Measurements from ENCODE around the gene DLL4. TPM values are rescaled to one million over a fixed set of nuclear protein-coding genes. Genes with fewer than 3 reads are reported as not detected.

The DLL4 gene
- total RNA-seq, 2 experiments from 2014 or later, result 0.11 to 0.14 TPM

GRCh38 chr15:40899536-40900207 is 29.5 kb upstream of the DLL4 start:
- H3K4me1 ChIP-seq (ENCODE audit: insufficient read depth, low read length), result peaks cover 52% of the 10 kb centered on the region
- H3K27me3 ChIP-seq (ENCODE audit: control insufficient read depth in 1 of 2, insufficient read depth in 2 of 2, low read length in 2 of 2), result no peaks in the 10 kb centered on the region
- CTCF ChIA-PET, result interaction anchor here (1.5 kb wide), 1 partner anchor 41 kb away, joined by 8 read pairs; no protein-coding TSS in a partner anchor
- POLR2A ChIA-PET, result no interaction called here
- TF ChIP-seq CTCF (IDR thresholded peaks at IDR 0.05), result no peak
- H3K9me3 ChIP-seq (ENCODE audit: control insufficient read depth in 1 of 2, insufficient read depth in 1 of 2, low read length in 2 of 2), result no peaks in the 10 kb centered on the region
- H3K27ac ChIP-seq (ENCODE audit: low read depth in 1 of 2, low read length in 2 of 2), result no peak overlapping the region
- H3K36me3 ChIP-seq (ENCODE audit: insufficient read depth, low read length), result peaks cover 50% of the 10 kb centered on the region
- Mint-ChIP-seq H3K27me3 (no peaks in the 10 kb centered on the region), H3K4me3 (no peak overlapping the region), H3K9me3 (no peaks in the 10 kb centered on the region), H3K27ac (no peak overlapping the region), H3K36me3 (ENCODE audit: low read depth) (peaks cover 73% of the 10 kb centered on the region), H3K4me1 (ENCODE audit: low read depth) (peaks cover 36% of the 10 kb centered on the region)
- intact Hi-C loops (cut with DNase I, micrococcal nuclease), result loop anchor here (5.0 to 10.0 kb wide), 4 partner anchors 55 to 915 kb away; partner anchors contain the start of gene CHAC1 (in 1 of the 2)
- H3K4me3 ChIP-seq (ENCODE audit: low read length), result no peak overlapping the region
- ATAC-seq (ENCODE audit: poor library complexity), result no peak
- DNase-seq, result peak in 1 of 14 experiments; percentile 25

GRCh38 chr15:40900256-40901052 is 28.7 kb upstream of the DLL4 start:
- ChIA-PET CTCF (interaction anchor here (4.3 kb wide), 1 partner anchor 285 kb away, joined by 23 read pairs; no protein-coding TSS in a partner anchor), POLR2A (interaction anchor here (1.0 kb wide), 1 partner anchor 214 kb away, joined by 3 read pairs; no protein-coding TSS in a partner anchor)
- H3K27ac Mint-ChIP-seq, result no peak overlapping the region

More at GRCh38 chr15:40900256-40901052, 28.7 kb upstream of the DLL4 start:
- intact Hi-C loops (cut with DNase I, micrococcal nuclease), result loop anchor here (10.0 kb wide), 2 partner anchors 54 to 914 kb away; partner anchors contain the start of gene CHAC1 (in 1 of the 2)
- peaks cover 50% of the 10 kb centered on the region for H3K36me3 ChIP-seq (ENCODE audit: insufficient read depth, low read length)
- H3K4me3 Mint-ChIP-seq, result no peak overlapping the region
- H3K9me3 ChIP-seq (ENCODE audit: control insufficient read depth in 1 of 2, insufficient read depth in 1 of 2, low read length in 2 of 2), result no peaks in the 10 kb centered on the region
- no peak overlapping the region for H3K27ac ChIP-seq (ENCODE audit: low read depth in 1 of 2, low read length in 2 of 2)
- peaks cover 29% of the 10 kb centered on the region for H3K4me1 Mint-ChIP-seq (ENCODE audit: low read depth)
- no peak overlapping the region for H3K4me3 ChIP-seq (ENCODE audit: low read length)
- no peak for TF ChIP-seq CTCF (IDR thresholded peaks at IDR 0.05)
- H3K27me3 Mint-ChIP-seq, result no peaks in the 10 kb centered on the region
- peaks cover 68% of the 10 kb centered on the region for H3K36me3 Mint-ChIP-seq (ENCODE audit: low read depth)
- H3K4me1 ChIP-seq (ENCODE audit: insufficient read depth, low read length), result peaks cover 45% of the 10 kb centered on the region
- no peaks in the 10 kb centered on the region for H3K9me3 Mint-ChIP-seq
- ATAC-seq (ENCODE audit: poor library complexity) (no peak), DNase-seq (peak in 1 of 14 experiments; percentile 30)
- no peaks in the 10 kb centered on the region for H3K27me3 ChIP-seq (ENCODE audit: control insufficient read depth in 1 of 2, insufficient read depth in 2 of 2, low read length in 2 of 2)

All from CD4-positive, alpha-beta T cell (primary cell).